Stimulated activated CD8-positive, alpha-beta memory T cell treated with anti-CD3 and anti-CD28 coated beads, Interleukin-4, amount 100 ng/mL, for 1 hour (primary cell): ENCODE results near the gene MAPK14.

Experiments
- DNase-seq, 2 donors: peaks; one replicate each; pipeline ENCODE4 v3.0.0-alpha.2; 2020; ENCODE audit warnings: low read depth in 2 of 2, low spot score in 1 of 2

The MAPK14 gene

GRCh38 chr6:36035225-36035624, 7.6 kb downstream of the MAPK14 start:
- no peak for DNase-seq

GRCh38 chr6:36038120-36038876, 10.7 kb downstream of the MAPK14 start:
- DNase-seq, result no peak

- no peak for DNase-seq
Measured at GRCh38 chr6:36039112-36039511, 11.5 kb downstream of the MAPK14 start.

- DNase-seq, result no peak
Measured at GRCh38 chr6:36040958-36041357, 13.3 kb downstream of the MAPK14 start.

- no peak for DNase-seq
Measured at GRCh38 chr6:36042618-36043260, 15.1 kb downstream of the MAPK14 start.

GRCh38 chr6:36049582-36049981, 22.0 kb downstream of the MAPK14 start:
- no peak for DNase-seq

GRCh38 chr6:36050305-36050704, 22.7 kb downstream of the MAPK14 start:
- no peak for DNase-seq

- no peak for DNase-seq
Measured at GRCh38 chr6:36050947-36051710, 23.5 kb downstream of the MAPK14 start.

GRCh38 chr6:36052097-36052496, 24.5 kb downstream of the MAPK14 start:
- no peak for DNase-seq

GRCh38 chr6:36053878-36054277, 26.3 kb downstream of the MAPK14 start:
- DNase-seq, result no peak

- no peak for DNase-seq
Measured at GRCh38 chr6:36054415-36054814, 26.8 kb downstream of the MAPK14 start.

- DNase-seq, result no peak
Measured at GRCh38 chr6:36054956-36055355, 27.3 kb downstream of the MAPK14 start.

GRCh38 chr6:36056178-36056577, 28.6 kb downstream of the MAPK14 start:
- no peak for DNase-seq

GRCh38 chr6:36061236-36061635, 33.6 kb downstream of the MAPK14 start:
- DNase-seq, result no peak

GRCh38 chr6:36062247-36062646, 34.6 kb downstream of the MAPK14 start:
- no peak for DNase-seq

- DNase-seq, result no peak
Measured at GRCh38 chr6:36063318-36064060, 35.9 kb downstream of the MAPK14 start.

- DNase-seq, result no peak
Measured at GRCh38 chr6:36064770-36065396, 37.3 kb downstream of the MAPK14 start.

- DNase-seq, result no peak
Measured at GRCh38 chr6:36065916-36066315, 38.3 kb downstream of the MAPK14 start.

GRCh38 chr6:36066817-36067216, 39.2 kb downstream of the MAPK14 start:
- no peak for DNase-seq

- no peak for DNase-seq
Measured at GRCh38 chr6:36067374-36068011, 39.9 kb downstream of the MAPK14 start.
